GM19240 (cell line): ENCODE data around the gene ABCC1.

Experiments used
- DNase-seq: peaks from one replicate; pipeline ENCODE4 v3.0.0; 2011; ENCODE audit warnings: low spot score; ENCODE audit not compliant: insufficient read length

ABCC1 gene

GRCh38 chr16:15990902-15991301, 41.5 kb downstream of the ABCC1 start:
- DNase-seq: no peak

GRCh38 chr16:15993128-15993527, 43.7 kb downstream of the ABCC1 start:
- no peak for DNase-seq

- DNase-seq: no peak
Observed at GRCh38 chr16:15993541-15993940, 44.1 kb downstream of the ABCC1 start.

- DNase-seq: no peak
Observed at GRCh38 chr16:15993946-15994665, 44.7 kb downstream of the ABCC1 start.

- DNase-seq: no peak
Observed at GRCh38 chr16:15996432-15997109, 47.2 kb downstream of the ABCC1 start.

GRCh38 chr16:16000685-16001084, 51.3 kb downstream of the ABCC1 start:
- DNase-seq: no peak

GRCh38 chr16:16001596-16002255, 52.3 kb downstream of the ABCC1 start:
- DNase-seq: no peak

DNA sequence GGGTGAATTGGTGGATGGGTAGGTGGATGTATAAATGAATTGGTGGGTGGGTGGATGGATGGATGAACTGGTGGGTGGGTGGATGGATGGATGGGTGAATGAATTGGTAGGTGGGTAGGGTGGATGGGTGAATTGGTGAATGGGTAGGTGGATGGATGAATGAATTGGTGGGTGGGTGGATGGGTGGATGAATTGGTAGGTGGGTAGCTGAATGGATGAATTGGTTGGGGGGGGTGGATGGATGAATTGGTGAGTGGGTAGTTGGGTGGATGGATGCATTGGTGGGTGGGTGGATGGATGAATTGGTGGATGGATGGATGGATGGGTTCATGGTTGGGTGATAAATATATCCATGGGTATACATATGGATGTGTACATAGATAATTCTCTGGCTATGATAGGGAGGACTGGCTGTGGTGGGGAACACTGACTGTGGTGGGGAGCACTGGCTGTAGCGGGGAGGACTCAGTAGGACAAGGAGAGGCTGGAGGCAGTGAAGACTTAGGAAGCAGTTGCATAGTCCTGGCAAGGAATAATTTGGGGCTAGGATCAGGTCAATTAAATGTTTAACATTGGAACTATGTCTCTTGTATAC, 54.4 kb downstream of the ABCC1 start:
- DNase-seq: no peak

- DNase-seq: no peak
Observed at GRCh38 chr16:16004314-16004749, 54.9 kb downstream of the ABCC1 start.

- DNase-seq: no peak
Observed at GRCh38 chr16:16005721-16006120, 56.3 kb downstream of the ABCC1 start.

DNA sequence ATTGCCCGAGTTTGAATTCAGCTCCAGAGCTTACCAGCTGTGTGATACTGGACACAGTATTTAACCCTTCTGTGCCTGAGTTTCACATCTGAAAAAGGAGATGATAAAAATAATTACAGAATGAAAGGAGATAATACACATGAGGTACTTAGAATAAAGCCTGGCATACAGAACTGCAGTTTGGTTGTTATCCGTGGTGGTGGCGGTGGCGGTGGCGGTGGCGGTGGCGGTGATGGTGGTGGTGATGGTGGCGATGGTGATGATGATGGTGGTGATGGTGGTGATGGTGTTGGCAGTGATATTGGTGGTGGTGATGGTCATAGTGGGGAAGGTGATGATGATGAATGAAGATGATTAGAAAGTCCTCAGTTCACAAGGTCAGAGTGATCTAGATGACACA, 57.2 kb downstream of the ABCC1 start:
- no peak for DNase-seq

- peak; percentile 77 for DNase-seq
Observed at GRCh38 chr16:16007743-16008111, 58.3 kb downstream of the ABCC1 start.

DNA sequence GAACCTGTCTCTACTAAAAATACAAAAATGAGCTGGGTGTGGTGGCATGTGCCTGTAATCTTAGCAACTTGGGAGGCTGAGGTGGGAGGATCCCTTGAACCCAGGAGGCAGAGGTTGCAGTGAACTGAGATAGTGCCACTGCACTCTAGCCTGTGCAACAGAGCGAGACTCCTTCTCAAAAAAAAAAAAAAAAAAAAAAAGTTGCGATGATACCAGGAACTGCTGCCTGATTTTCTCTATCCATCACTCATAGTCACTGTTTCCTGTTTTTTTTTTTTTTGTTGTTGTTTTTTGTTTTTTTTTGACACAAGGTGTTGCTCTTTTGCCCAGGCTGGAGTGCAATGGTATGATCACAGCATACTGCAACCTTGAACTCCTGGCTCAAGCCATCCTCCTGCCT, 59.2 kb downstream of the ABCC1 start:
- no peak for DNase-seq

DNA sequence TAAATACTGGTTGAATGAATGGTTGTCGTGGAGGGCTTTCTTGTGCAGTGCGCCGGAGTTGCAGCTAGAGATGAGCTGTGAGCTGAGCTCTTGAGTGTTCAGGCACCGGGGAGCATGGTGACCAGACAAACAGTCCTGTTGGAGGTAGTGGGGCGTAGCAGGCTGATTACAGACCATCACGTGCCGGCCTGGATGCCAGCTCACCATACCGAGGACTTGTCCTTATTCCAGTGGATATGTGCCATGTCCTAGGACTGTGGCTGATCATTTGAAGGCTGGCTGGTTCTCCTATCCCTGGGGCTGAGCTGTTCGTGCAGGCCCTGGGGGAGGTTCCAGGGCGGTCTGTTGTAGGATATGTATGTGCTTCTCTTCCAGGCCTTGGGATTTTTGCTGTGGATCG, 60.0 kb downstream of the ABCC1 start:
- no peak for DNase-seq

GRCh38 chr16:16010194-16010593, 60.8 kb downstream of the ABCC1 start:
- DNase-seq: no peak

- no peak for DNase-seq
Observed at GRCh38 chr16:16012144-16012543, 62.7 kb downstream of the ABCC1 start.

GRCh38 chr16:16013812-16014211, 64.4 kb downstream of the ABCC1 start:
- DNase-seq: no peak

GRCh38 chr16:16014329-16015224, 65.2 kb downstream of the ABCC1 start:
- no peak for DNase-seq

GRCh38 chr16:16015849-16016248, 66.4 kb downstream of the ABCC1 start:
- no peak for DNase-seq

GRCh38 chr16:16016388-16016964, 67.1 kb downstream of the ABCC1 start:
- DNase-seq: no peak

- DNase-seq: no peak
Observed at GRCh38 chr16:16017812-16018211, 68.4 kb downstream of the ABCC1 start.
